Spleen (tissue), 7 donors: ENCODE measurements around the gene TAF1B.

Source experiments
- CTCF ChIP-seq, 11 experiments: fragments of 200-600 bp in 7 of 11; fragments of 450-650 bp in 4 of 11; sonication (generic) in 4 of 11; IDR thresholded peaks in 8 of 11; conservative IDR thresholded peaks in 3 of 11; 1 replicate in 7 of 11; 2 replicates in 4 of 11; pipeline versions ENCODE4 v1.4.0 to v1.8.0; 2016 to 2021; ENCODE audit warnings: antibody characterized with exemption in 11 of 11, inconsistent platforms in 4 of 11, mild to moderate bottlenecking in 1 of 11
- POLR2A ChIP-seq, 3 donors: fragments of 450-650 bp; IDR thresholded peaks; one replicate each; pipeline ENCODE4 v1.5.1; 2017; ENCODE audit warnings: antibody characterized with exemption in 3 of 3, mild to moderate bottlenecking in 1 of 3
- donor health status: DM: no; HTN: no; CAD: no; lungs with moderate emphysema.
- donor health status: DM: no; HTN: no; CAD: no.
- donor health status: DM: no; HTN: no; CAD: no.

GRCh38 chr2:9905413-9905812, 62.1 kb downstream of the TAF1B start:
- TF ChIP-seq CTCF (IDR thresholded peaks at IDR 0.05 in 8 of 11, conservative IDR thresholded peaks at IDR 0.05 in 3 of 11) (no peak), POLR2A (IDR thresholded peaks at IDR 0.05) (no peak)
